HG03457 (cell line): ENCODE measurements around the gene SPPL2B.
"Not testable (repeated sequence)": the region's sequence is repeated elsewhere in the genome, so short reads cannot be mapped to it uniquely, and the experiment has no call there.

Source experiments
- ATAC-seq: cut with Tn5 transposase; IDR thresholded peaks from one replicate; pipeline ENCODE4 v1.9.1; 2021; ENCODE audit warnings: moderate number of reproducible peaks; ENCODE audit not compliant: unreplicated experiment

Gene SPPL2B

DNA sequence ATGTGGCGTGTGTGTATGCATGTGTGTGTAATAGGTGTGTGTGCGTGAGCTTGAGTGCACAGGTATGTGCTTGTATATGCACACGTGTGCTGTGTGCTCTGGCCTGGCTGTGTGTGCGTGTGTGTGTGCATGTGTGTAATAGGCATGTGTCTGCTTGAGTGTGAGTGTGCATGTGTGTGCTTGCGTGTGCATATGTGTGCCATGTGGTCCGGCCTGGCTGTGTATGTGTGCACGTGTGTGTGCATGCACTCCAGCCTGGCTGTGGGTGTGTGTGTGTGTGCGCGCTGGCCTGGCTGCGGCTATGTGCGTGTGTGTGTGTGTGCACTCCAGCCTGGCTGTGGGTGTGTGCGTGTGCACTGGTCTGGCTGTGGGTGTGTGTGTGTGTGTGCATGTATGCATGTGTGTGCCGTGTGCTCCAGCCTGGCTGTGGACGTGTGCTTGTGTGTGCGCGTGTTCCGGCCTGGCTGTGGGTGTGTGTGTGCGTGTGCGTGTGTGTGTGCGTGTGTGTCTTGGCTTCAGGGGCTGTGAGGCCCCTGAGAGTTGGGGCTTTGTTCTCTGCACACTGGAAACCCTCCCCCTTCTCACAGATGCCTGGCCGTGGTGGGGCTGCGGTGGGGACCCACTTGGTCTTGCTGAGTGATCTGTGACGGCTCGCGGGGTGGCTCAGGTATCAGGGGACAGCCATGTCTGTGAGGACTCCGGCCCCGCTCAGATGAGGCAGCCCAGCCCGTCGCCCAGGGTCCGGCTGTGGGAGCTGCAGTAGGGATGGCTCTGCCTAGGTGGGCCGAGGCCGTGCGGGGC is 8.2 kb downstream of the SPPL2B start:
- no peak for ATAC-seq

GRCh38 chr19:2337329-2337707 is 8.8 kb downstream of the SPPL2B start:
- ATAC-seq: no peak

GRCh38 chr19:2338055-2338615 is 9.7 kb downstream of the SPPL2B start:
- ATAC-seq: no peak

- ATAC-seq: no peak
Observed at GRCh38 chr19:2338751-2339643, 10.5 kb downstream of the SPPL2B start.

DNA sequence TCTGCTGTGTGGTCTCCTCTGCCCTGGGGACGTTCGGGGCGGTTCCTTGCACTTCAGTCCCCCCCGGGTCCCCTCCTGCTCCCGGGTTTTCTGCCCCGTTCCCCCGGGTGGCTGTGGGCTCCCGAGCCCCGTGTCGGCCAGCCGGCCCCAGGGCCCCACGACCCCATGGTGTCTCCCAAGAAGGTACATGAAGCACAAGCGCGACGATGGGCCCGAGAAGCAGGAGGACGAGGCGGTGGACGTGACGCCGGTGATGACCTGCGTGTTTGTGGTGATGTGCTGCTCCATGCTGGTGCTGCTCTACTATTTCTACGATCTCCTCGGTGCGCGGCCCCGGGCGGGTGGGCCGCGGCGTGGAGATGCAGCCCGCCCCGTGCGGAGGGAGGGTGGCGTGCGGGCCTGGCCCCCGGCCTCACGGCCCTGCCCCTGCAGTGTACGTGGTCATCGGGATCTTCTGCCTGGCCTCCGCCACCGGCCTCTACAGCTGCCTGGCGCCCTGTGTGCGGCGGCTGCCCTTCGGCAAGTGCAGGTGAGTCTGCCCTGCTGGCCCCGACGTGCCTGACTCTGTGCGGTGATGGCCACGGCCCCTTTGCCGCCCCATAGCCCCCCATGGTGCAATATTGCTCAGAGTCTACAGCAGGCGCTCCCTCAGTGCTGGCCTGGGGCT is 11.3 kb downstream of the SPPL2B start:
- ATAC-seq: no peak

- ATAC-seq: no peak
Observed at GRCh38 chr19:2340496-2341243, 12.2 kb downstream of the SPPL2B start.

DNA sequence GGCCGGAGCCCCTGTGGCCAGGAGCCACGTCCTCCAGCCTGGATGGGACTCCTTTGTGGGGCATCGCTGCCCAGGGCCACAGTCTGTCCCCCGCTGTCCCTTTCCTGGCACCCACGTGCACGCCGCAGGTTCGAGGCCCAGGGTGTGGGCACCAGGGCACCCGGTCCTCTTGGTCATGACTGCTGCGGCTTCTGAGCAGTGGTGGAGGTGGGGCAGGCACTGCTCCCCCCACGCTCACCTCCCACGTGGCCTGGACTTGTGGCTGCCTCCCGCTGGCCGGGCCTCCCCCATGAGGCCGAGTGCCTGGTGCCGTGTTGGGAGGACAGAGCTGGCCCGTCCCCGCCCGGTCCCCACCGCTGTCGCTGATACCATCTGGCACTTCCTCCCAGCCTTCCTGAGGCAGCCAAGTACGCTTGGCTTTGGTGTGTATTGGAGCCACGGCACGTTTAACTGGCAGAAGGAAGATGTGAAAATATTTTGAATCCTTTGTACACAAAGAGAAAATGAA is 12.8 kb downstream of the SPPL2B start:
- ATAC-seq: no peak

GRCh38 chr19:2341982-2342381 is 13.5 kb downstream of the SPPL2B start:
- no peak for ATAC-seq

- ATAC-seq: no peak
Observed at GRCh38 chr19:2342656-2343288, 14.3 kb downstream of the SPPL2B start.

GRCh38 chr19:2343289-2343982 is 15.0 kb downstream of the SPPL2B start:
- ATAC-seq: no peak

DNA sequence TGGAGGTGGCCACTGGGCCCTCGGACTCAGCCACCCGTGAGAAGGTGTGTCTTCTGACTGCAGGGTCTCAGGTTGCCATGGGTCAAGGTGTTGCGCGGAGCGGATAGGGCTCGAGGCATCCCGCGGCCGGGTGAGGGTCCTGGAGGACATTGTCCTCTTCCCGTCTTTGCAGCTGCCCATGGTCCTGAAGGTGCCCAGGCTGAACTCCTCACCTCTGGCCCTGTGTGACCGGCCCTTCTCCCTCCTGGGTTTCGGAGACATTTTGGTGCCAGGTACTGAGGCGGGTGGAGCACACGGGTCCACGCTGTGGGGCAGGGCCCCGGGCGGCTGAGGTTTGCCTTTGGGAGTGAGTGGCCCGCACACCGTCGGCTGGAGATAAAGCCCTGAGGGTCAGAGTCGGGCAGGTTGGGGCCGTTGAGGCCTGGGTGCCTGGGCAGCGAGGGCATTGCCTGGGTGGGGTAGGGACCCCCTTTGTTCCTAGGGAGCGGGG is 15.9 kb downstream of the SPPL2B start:
- no peak for ATAC-seq

DNA sequence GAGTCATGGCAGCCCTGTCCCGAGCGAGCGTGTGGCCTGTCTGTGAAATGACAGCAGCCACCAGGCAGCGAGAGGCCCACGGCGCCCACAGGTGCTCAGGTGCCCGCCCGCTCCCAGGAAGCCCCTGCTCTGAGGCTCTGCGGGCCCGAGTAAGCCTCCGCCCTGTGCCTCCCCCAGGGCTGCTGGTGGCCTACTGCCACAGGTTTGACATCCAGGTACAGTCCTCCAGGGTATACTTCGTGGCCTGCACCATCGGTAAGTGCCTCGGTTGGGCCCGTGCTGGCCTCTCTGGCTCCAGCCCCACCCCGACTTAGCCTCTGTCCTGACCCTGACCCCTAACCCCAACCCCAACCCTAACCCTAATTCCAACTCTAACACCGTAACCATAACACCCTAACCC is 16.6 kb downstream of the SPPL2B start:
- ATAC-seq: no peak

GRCh38 chr19:2345794-2346663 is 17.5 kb downstream of the SPPL2B start:
- no peak for ATAC-seq

DNA sequence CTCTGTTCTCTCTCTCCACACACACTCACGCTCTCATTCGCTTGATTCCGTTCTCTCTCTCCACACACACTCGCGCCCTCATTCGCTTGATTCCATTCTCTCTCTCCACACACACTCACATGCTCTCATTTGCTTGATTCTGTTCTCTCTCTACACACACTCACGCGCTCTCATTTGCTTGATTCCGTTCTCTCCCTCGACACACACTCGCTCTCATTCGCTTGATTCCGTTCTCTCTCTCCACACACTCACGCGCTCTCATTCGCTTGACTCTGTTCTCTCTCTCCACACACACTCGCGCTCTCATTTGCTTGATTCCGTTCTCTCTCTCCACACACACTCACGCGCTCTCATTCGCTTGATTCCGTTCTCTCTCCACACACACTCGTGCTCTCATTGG is 21.3 kb downstream of the SPPL2B start:
- ATAC-seq: not testable (repeated sequence)

DNA sequence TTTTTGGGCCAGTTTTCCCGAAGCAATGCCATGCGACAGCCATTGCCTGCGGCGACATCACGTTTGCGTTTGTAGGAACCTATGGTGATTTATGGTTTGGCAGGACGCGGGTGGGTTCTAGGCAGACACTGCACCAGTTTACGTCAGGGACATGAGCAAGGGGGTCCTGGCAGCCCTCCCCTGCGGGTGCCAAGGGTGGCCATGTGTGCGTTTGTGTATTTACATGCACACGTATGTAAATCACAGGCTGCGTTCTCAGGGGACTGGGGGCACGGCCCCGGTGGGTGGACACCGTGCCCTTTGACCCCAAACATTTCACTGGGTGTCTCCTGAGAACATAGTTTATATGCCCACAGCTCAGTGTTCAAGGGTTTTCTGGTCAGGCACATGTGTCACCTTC is 22.2 kb downstream of the SPPL2B start:
- ATAC-seq: no peak

- ATAC-seq: no peak
Observed at GRCh38 chr19:2351591-2351990, 23.1 kb downstream of the SPPL2B start.

GRCh38 chr19:2352121-2352520 is 23.6 kb downstream of the SPPL2B start:
- ATAC-seq: no peak
